A549 treated with AZD9567 at 1 μM for 4 hours (cell line): ENCODE results near the gene TSPYL6. TPM values are rescaled to one million over a fixed set of nuclear protein-coding genes. Genes with fewer than 3 reads are reported as not detected.

ENCODE experiments used
- total RNA-seq: library from RNA; stranded (reverse); fragments of 200-300 nt; extraction: Qiagen RNA extraction; gene quantifications from 5 replicates; pipeline ENCODE4 v1.2.3, GENCODE V29; 2022; ENCODE audit not compliant: insufficient read depth

The TSPYL6 gene
- total RNA-seq, result not detected in 5 replicates

GRCh38 chr2:54256091-54256694 lies at the start of gene TSPYL6:
Gene TSPYL6 (minus strand): TSS chr2:54256229. CDS start chr2:54256151, 78 bp downstream.

Other genes with a start within 250 kb of the TSPYL6 start
- gene ACYP2, start 140.6 kb downstream of the TSPYL6 start, total RNA-seq, result 5.9 to 9.2 TPM (median 8.6 TPM) in 5 replicates
- 115 to 124 TPM (median 122 TPM) in 5 replicates for gene SPTBN1, start 200.1 kb upstream of the TSPYL6 start, total RNA-seq